DOHH2 (cell line): ENCODE data around the gene TOMM22.

Source experiments
- EZH2phosphoT487 ChIP-seq: fragments of 200-600 bp; sonication (generic); IDR thresholded peaks from 2 replicates; pipeline ENCODE4 v1.6.1; 2017; ENCODE audit warnings: borderline replicate concordance, mild to moderate bottlenecking, antibody characterized with exemption, low read length, moderate library complexity, mixed read lengths
- TF ChIP-seq, protein P1 (sequence below): fragments of 200-600 bp; sonication (generic); IDR thresholded peaks from one replicate; pipeline ENCODE4 v1.5.1; 2014; ENCODE audit warnings: antibody characterized with exemption, mild to moderate bottlenecking, low read depth, low read length; ENCODE audit not compliant: poor library complexity, severe bottlenecking

DNA sequence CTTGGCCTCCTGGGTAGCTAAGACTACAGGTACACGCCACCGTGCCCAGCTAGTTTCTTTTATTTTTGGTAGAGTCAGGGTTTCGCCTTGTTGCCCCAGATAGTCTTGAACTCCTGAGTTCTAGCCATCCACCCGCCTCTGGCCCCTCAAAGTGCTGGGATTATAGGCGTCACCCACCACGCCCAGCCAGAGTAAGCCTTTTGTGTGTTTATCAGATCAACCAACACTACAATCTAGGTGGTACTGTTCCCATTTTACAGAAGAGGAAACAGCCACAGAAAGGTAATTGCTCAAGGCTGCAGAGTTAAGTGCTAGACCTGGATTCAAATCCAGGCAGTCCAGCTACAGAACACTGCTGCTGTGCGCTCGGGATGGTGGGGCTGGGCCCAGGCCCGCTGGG, 3.1 kb downstream of the TOMM22 start:
- TF ChIP-seq, protein P1, sequence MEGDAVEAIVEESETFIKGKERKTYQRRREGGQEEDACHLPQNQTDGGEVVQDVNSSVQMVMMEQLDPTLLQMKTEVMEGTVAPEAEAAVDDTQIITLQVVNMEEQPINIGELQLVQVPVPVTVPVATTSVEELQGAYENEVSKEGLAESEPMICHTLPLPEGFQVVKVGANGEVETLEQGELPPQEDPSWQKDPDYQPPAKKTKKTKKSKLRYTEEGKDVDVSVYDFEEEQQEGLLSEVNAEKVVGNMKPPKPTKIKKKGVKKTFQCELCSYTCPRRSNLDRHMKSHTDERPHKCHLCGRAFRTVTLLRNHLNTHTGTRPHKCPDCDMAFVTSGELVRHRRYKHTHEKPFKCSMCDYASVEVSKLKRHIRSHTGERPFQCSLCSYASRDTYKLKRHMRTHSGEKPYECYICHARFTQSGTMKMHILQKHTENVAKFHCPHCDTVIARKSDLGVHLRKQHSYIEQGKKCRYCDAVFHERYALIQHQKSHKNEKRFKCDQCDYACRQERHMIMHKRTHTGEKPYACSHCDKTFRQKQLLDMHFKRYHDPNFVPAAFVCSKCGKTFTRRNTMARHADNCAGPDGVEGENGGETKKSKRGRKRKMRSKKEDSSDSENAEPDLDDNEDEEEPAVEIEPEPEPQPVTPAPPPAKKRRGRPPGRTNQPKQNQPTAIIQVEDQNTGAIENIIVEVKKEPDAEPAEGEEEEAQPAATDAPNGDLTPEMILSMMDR = no peak
- TF ChIP-seq EZH2phosphoT487 = no peak
